Measurements from ENCODE around the gene USP12.
A peak's percentile ranks its signal among the peaks of the same experiment; 100 is the strongest.

GRCh38 chr13:27171827-27172494, 350 bp upstream of the USP12 start:
- peak; percentile 64; the same call in 1 of the 2 replicates for TF ChIP-seq POLR2A (IDR thresholded peaks at IDR 0.05; ENCODE audit: low read depth, low read length)
- peak; percentile 50; the same call in 1 of the 2 replicates for TF ChIP-seq POLR2AphosphoS5 (IDR thresholded peaks at IDR 0.05; ENCODE audit: low read depth, low read length)
- TF ChIP-seq TAF1 (IDR thresholded peaks at IDR 0.05; ENCODE audit: borderline replicate concordance, low read depth, low read length): no peak
